ENCODE measurements around the gene SLC27A6. TPM values are rescaled to one million over a fixed set of nuclear protein-coding genes. Genes with fewer than 3 reads are reported as not detected.

The SLC27A6 gene
- total and polyA plus RNA-seq, 2 experiments from 2014 or later = 2.0 to 4.8 TPM

GRCh38 chr5:129019401-129019908, 54.2 kb downstream of the SLC27A6 start:
- H3K4me1 Mint-ChIP-seq = no peaks in the 10 kb centered on the region
- no peak overlapping the region for H3K4me2 ChIP-seq
- DNase-seq (ENCODE audit: low spot score) = no peak
- H3K36me3 ChIP-seq (ENCODE audit: insufficient read depth) = no peaks in the 10 kb centered on the region
- no peak overlapping the region for H3K27ac Mint-ChIP-seq
- no peaks in the 10 kb centered on the region for H3K9me3 Mint-ChIP-seq
- ATAC-seq = no peak
- H2AFZ ChIP-seq = no peak overlapping the region
- H3K79me2 ChIP-seq (replicated peaks; ENCODE audit: insufficient read depth) = no peaks in the 10 kb centered on the region
- H3K27me3 ChIP-seq (ENCODE audit: insufficient read depth) = no peaks in the 10 kb centered on the region
- TF ChIP-seq ZNF114 (CRISPR knock-in tag; IDR thresholded peaks at IDR 0.05) = no peak
- TF ChIP-seq ZNF462 (CRISPR knock-in tag; IDR thresholded peaks at IDR 0.05) = no peak
- no peak for TF ChIP-seq POLR2AphosphoS5 (IDR thresholded peaks at IDR 0.05; ENCODE audit: low read depth)
- TF ChIP-seq EZH2phosphoT487 (IDR thresholded peaks at IDR 0.05; ENCODE audit: unreplicated experiment) = no peak
- TF ChIP-seq, protein P1, sequence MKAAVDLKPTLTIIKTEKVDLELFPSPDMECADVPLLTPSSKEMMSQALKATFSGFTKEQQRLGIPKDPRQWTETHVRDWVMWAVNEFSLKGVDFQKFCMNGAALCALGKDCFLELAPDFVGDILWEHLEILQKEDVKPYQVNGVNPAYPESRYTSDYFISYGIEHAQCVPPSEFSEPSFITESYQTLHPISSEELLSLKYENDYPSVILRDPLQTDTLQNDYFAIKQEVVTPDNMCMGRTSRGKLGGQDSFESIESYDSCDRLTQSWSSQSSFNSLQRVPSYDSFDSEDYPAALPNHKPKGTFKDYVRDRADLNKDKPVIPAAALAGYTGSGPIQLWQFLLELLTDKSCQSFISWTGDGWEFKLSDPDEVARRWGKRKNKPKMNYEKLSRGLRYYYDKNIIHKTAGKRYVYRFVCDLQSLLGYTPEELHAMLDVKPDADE (IDR thresholded peaks at IDR 0.05) = no peak
- no peak for TF ChIP-seq STAT1 (IDR thresholded peaks at IDR 0.05; ENCODE audit: unreplicated experiment)
- TF ChIP-seq CTCF (conservative IDR thresholded peaks at IDR 0.05; ENCODE audit: low read depth in 2 of 2) = no peak
- no peak for TF ChIP-seq CREB1 (CRISPR knock-in tag; IDR thresholded peaks at IDR 0.05; ENCODE audit: low read depth)
- TF ChIP-seq EZH2 (IDR thresholded peaks at IDR 0.05; ENCODE audit: low read depth, unreplicated experiment) = no peak
- TF ChIP-seq JUNB (IDR thresholded peaks at IDR 0.05; ENCODE audit: unreplicated experiment) = no peak
- no peaks in the 10 kb centered on the region for H3F3A ChIP-seq (replicated peaks; ENCODE audit: low read depth)
- H3K36me3 Mint-ChIP-seq (ENCODE audit: low read depth) = no peaks in the 10 kb centered on the region
- H3K9me2 ChIP-seq (ENCODE audit: insufficient read depth) = no peaks in the 10 kb centered on the region
- H3K27me3 Mint-ChIP-seq (ENCODE audit: insufficient read depth, low read depth, poor library complexity) = peaks cover 2% of the 10 kb centered on the region
- no peaks in the 10 kb centered on the region for H4K20me1 ChIP-seq (replicated peaks; ENCODE audit: insufficient read depth)
- H3K4me1 ChIP-seq (ENCODE audit: insufficient read depth) = no peaks in the 10 kb centered on the region
- H3K4me3 Mint-ChIP-seq = no peak overlapping the region
- no peak overlapping the region for H3K27ac ChIP-seq (ENCODE audit: low read depth)
- no peak overlapping the region for H3K4me3 ChIP-seq

All from GM23338 (cell line).